ENCODE results near the gene ARIH2.

DNA sequence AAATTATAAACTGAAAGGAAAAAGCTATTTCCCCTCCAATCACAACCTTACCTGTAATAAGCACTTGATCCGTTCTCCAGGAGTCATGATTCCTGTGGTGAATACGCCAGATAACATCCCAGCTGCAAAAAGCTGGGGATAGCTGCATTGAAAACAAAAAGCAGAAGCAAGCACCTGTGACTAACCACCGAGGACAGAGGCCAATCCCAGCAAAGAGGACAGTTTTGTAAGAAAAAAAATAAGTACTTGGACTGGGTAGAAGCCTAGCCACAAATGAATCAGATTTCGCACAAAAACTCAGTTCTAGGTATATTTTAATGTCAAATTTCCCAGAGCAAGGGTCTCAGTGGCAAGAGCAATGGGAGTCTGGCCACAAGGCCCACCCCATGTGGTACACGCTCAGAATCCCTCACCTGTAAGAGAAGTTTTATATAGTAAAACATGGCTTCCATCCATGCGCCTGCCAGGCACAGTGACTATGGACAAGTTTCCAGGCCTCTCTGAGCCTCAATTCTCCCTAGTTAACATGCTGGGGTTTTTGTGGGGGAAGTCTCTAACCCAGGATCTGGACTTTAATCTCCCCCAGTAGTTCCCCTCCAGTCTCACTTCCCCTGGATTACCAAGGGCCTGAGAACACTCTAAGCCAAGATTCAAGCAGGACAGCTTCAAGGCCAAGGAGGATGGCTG, 39.2 kb upstream of the ARIH2 start:
- TF ChIP-seq POLR2A (IDR thresholded peaks at IDR 0.05): no peak
- no peak for TF ChIP-seq POLR2AphosphoS5 (IDR thresholded peaks at IDR 0.05)
- TF ChIP-seq, protein P1, sequence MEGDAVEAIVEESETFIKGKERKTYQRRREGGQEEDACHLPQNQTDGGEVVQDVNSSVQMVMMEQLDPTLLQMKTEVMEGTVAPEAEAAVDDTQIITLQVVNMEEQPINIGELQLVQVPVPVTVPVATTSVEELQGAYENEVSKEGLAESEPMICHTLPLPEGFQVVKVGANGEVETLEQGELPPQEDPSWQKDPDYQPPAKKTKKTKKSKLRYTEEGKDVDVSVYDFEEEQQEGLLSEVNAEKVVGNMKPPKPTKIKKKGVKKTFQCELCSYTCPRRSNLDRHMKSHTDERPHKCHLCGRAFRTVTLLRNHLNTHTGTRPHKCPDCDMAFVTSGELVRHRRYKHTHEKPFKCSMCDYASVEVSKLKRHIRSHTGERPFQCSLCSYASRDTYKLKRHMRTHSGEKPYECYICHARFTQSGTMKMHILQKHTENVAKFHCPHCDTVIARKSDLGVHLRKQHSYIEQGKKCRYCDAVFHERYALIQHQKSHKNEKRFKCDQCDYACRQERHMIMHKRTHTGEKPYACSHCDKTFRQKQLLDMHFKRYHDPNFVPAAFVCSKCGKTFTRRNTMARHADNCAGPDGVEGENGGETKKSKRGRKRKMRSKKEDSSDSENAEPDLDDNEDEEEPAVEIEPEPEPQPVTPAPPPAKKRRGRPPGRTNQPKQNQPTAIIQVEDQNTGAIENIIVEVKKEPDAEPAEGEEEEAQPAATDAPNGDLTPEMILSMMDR (IDR thresholded peaks at IDR 0.05): no peak
